HEK293 (cell line): Measurements from ENCODE around the gene CMIP.

ENCODE experiments used
- CTCF ChIA-PET: fragments of 350-600 bp; formaldehyde crosslinking; extraction: SDS; loops from one replicate; lab custom pipeline; 2021; ENCODE audit warnings: antibody characterized with exemption; lab: Yijun Ruan, JAX
- POLR2A ChIA-PET: fragments of 300-600 bp; formaldehyde crosslinking; extraction: SDS; loops from one replicate; lab custom pipeline; 2020; ENCODE audit warnings: antibody characterized with exemption, inconsistent platforms; lab: Yijun Ruan, JAX
- H3K27ac ChIP-seq: fragments of 200-500 bp; sonication (Bioruptor generic); 2 replicates; pipeline ENCODE4 v1.5.1; 2014; ENCODE audit warnings: low read depth, low read length, control low read depth, inconsistent platforms; ENCODE audit errors: extremely low read depth
- H3K36me3 ChIP-seq, 2 experiments: fragments of 200-500 bp in 1 of 2; sonication (Bioruptor generic) in 1 of 2; 1 replicate in 1 of 2; 2 replicates in 1 of 2; pipeline ENCODE4 v1.5.1; 2014 to 2017; ENCODE audit warnings: inconsistent platforms in 2 of 2, low read length in 2 of 2; ENCODE audit not compliant: control insufficient read depth in 2 of 2, insufficient read depth in 1 of 2
- H3K4me1 ChIP-seq: fragments of 200-500 bp; sonication (Bioruptor generic); 2 replicates; pipeline ENCODE4 v1.5.1; 2014; ENCODE audit warnings: mild to moderate bottlenecking, low read length, inconsistent platforms; ENCODE audit not compliant: control insufficient read depth, insufficient read depth
- H3K4me3 ChIP-seq: 2 replicates; pipeline ENCODE4 v1.5.1; 2011; ENCODE audit warnings: low read depth, mild to moderate bottlenecking, control low read depth, low read length, moderate library complexity
- H3K9me3 ChIP-seq: fragments of 200-500 bp; sonication (Bioruptor generic); 2 replicates; pipeline ENCODE4 v1.5.1; 2014; ENCODE audit warnings: low read depth, low read length, inconsistent platforms; ENCODE audit not compliant: control insufficient read depth, insufficient read depth
- BCL11B ChIP-seq: fragments of 450-650 bp; formaldehyde crosslinking; IDR thresholded peaks from 2 replicates; pipeline ENCODE4 v1.5.1; 2016; ENCODE audit warnings: low read depth, missing biosample characterization, missing genetic modification characterization
- IKZF3 ChIP-seq: fragments of 450-650 bp; IDR thresholded peaks from 2 replicates; pipeline ENCODE4 v1.5.0; 2018; ENCODE audit warnings: missing biosample characterization, mild to moderate bottlenecking, missing genetic modification characterization, moderate library complexity
- INSM2 ChIP-seq: fragments of 450-650 bp; formaldehyde crosslinking; IDR thresholded peaks from 2 replicates; pipeline ENCODE4 v1.5.1; 2016; ENCODE audit warnings: missing biosample characterization, missing genetic modification characterization
- KLF9 ChIP-seq: fragments of 450-650 bp; formaldehyde crosslinking; IDR thresholded peaks from 2 replicates; pipeline ENCODE4 v1.5.1; 2016; ENCODE audit warnings: missing biosample characterization, missing genetic modification characterization, low read depth
- MZF1 ChIP-seq: fragments of 450-650 bp; formaldehyde crosslinking; IDR thresholded peaks from 2 replicates; pipeline ENCODE4 v1.5.1; 2017; ENCODE audit warnings: missing biosample characterization, missing genetic modification characterization, borderline replicate concordance
- PRDM1 ChIP-seq: fragments of 450-650 bp; formaldehyde crosslinking; IDR thresholded peaks from 2 replicates; pipeline ENCODE4; 2016; ENCODE audit warnings: missing biosample characterization, missing genetic modification characterization
- PRDM6 ChIP-seq: fragments of 450-650 bp; formaldehyde crosslinking; IDR thresholded peaks from 2 replicates; pipeline ENCODE4 v1.5.1; 2017; ENCODE audit warnings: missing biosample characterization, missing genetic modification characterization
- YY1 ChIP-seq: fragments of 450-650 bp; formaldehyde crosslinking; IDR thresholded peaks from 2 replicates; pipeline ENCODE4 v1.5.1; 2018; ENCODE audit warnings: missing biosample characterization, missing genetic modification characterization
- ZBTB20 ChIP-seq: fragments of 450-650 bp; formaldehyde crosslinking; IDR thresholded peaks from 2 replicates; pipeline ENCODE4 v1.5.1; 2016; ENCODE audit warnings: missing biosample characterization, missing genetic modification characterization
- ZIC2 ChIP-seq: fragments of 450-650 bp; formaldehyde crosslinking; IDR thresholded peaks from 2 replicates; pipeline ENCODE4 v1.5.1; 2016; ENCODE audit warnings: missing biosample characterization, missing genetic modification characterization
- ZNF175 ChIP-seq: fragments of 450-650 bp; formaldehyde crosslinking; IDR thresholded peaks from 2 replicates; pipeline ENCODE4 v1.5.1; 2016; ENCODE audit warnings: missing biosample characterization, missing genetic modification characterization
- ZNF26 ChIP-seq: fragments of 450-650 bp; formaldehyde crosslinking; IDR thresholded peaks from 2 replicates; pipeline ENCODE4 v1.5.1; 2016; ENCODE audit warnings: missing biosample characterization, missing genetic modification characterization
- ZNF341 ChIP-seq: fragments of 450-650 bp; formaldehyde crosslinking; IDR thresholded peaks from 2 replicates; pipeline ENCODE4; 2016; ENCODE audit warnings: low read depth, missing biosample characterization, missing genetic modification characterization
- ZNF354C ChIP-seq: fragments of 450-650 bp; formaldehyde crosslinking; IDR thresholded peaks from 2 replicates; pipeline ENCODE4 v1.5.1; 2016; ENCODE audit warnings: missing biosample characterization, missing genetic modification characterization, low read depth, borderline replicate concordance
- ZNF394 ChIP-seq: fragments of 450-650 bp; formaldehyde crosslinking; IDR thresholded peaks from 2 replicates; pipeline ENCODE4 v1.5.1; 2016; ENCODE audit warnings: missing biosample characterization, missing genetic modification characterization, mild to moderate bottlenecking, moderate library complexity, borderline replicate concordance
- ZNF514 ChIP-seq: fragments of 450-650 bp; formaldehyde crosslinking; IDR thresholded peaks from 2 replicates; pipeline ENCODE4 v1.5.1; 2016; ENCODE audit warnings: missing biosample characterization, missing genetic modification characterization
- ZNF654 ChIP-seq: fragments of 450-650 bp; formaldehyde crosslinking; IDR thresholded peaks from 2 replicates; pipeline ENCODE4 v1.5.1; 2016; ENCODE audit warnings: low read depth, missing biosample characterization, missing genetic modification characterization
- ZNF660 ChIP-seq: fragments of 450-650 bp; IDR thresholded peaks from 2 replicates; pipeline ENCODE4 v1.5.1; 2018; ENCODE audit warnings: missing biosample characterization, mild to moderate bottlenecking, missing genetic modification characterization
- ZNF677 ChIP-seq: fragments of 450-650 bp; IDR thresholded peaks from 2 replicates; pipeline ENCODE4 v1.5.0; 2018; ENCODE audit warnings: missing biosample characterization, mild to moderate bottlenecking, missing genetic modification characterization, moderate library complexity
- ZNF707 ChIP-seq: fragments of 450-650 bp; formaldehyde crosslinking; IDR thresholded peaks from 2 replicates; pipeline ENCODE4 v1.5.1; 2016; ENCODE audit warnings: missing biosample characterization, missing genetic modification characterization
- ZNF785 ChIP-seq: fragments of 450-650 bp; formaldehyde crosslinking; IDR thresholded peaks from 2 replicates; pipeline ENCODE4 v1.5.1; 2016; ENCODE audit warnings: missing biosample characterization, missing genetic modification characterization
- ZNF830 ChIP-seq: fragments of 450-650 bp; IDR thresholded peaks from 2 replicates; pipeline ENCODE4 v1.5.0; 2018; ENCODE audit warnings: missing biosample characterization, missing genetic modification characterization, low read depth, mild to moderate bottlenecking, moderate library complexity
- ZNF843 ChIP-seq: fragments of 450-650 bp; formaldehyde crosslinking; IDR thresholded peaks from 2 replicates; pipeline ENCODE4 v1.5.1; 2016; ENCODE audit warnings: missing biosample characterization, missing genetic modification characterization
- ZSCAN16 ChIP-seq: fragments of 450-650 bp; formaldehyde crosslinking; IDR thresholded peaks from 2 replicates; pipeline ENCODE4 v1.5.1; 2016; ENCODE audit warnings: missing biosample characterization, missing genetic modification characterization

Gene CMIP

GRCh38 chr16:81526935-81527334 lies 82.3 kb downstream of the CMIP start:
- no peak overlapping the region for H3K27ac ChIP-seq
- CTCF ChIA-PET, result interaction anchor here (0.7 kb wide), 1 partner anchor 72 kb away, joined by 3 read pairs; no protein-coding TSS in a partner anchor

GRCh38 chr16:81527477-81528178 lies 83.0 kb downstream of the CMIP start:
- CTCF ChIA-PET, result interaction anchor here (0.6 kb wide), 2 partner anchors 122 to 126 kb away, joined by 3 to 4 read pairs; no protein-coding TSS in a partner anchor
- no peaks in the 10 kb centered on the region for H3K4me1 ChIP-seq
- TF ChIP-seq INSM2, result no peak
- TF ChIP-seq ZNF660, result no peak
- no peak for TF ChIP-seq ZSCAN16 (tag by site-specific recombination)
- no peak for TF ChIP-seq ZNF785 (tag by site-specific recombination)
- no peak for TF ChIP-seq ZBTB20 (tag by site-specific recombination)
- TF ChIP-seq YY1 (tag by site-specific recombination), result no peak
- TF ChIP-seq KLF9 (tag by site-specific recombination), result no peak
- no peak for TF ChIP-seq ZNF707 (tag by site-specific recombination)
- no peak for TF ChIP-seq IKZF3 (tag by site-specific recombination)
- TF ChIP-seq ZNF175 (tag by site-specific recombination), result no peak
- no peak for TF ChIP-seq ZNF677
- no peak for TF ChIP-seq PRDM1 (tag by site-specific recombination)
- no peak for TF ChIP-seq ZNF341 (tag by site-specific recombination)
- no peak for TF ChIP-seq BCL11B (tag by site-specific recombination)
- no peak for TF ChIP-seq ZIC2
- TF ChIP-seq ZNF394 (tag by site-specific recombination), result no peak
- TF ChIP-seq ZNF843 (tag by site-specific recombination), result no peak
- TF ChIP-seq ZNF26 (tag by site-specific recombination), result no peak
- TF ChIP-seq, all 188 proteins: peak for 0
- POLR2A ChIA-PET, result no interaction called here
- H3K4me3 ChIP-seq, result no peak overlapping the region
- no peaks in the 10 kb centered on the region for H3K9me3 ChIP-seq
- no peak overlapping the region for H3K27ac ChIP-seq
- H3K36me3 ChIP-seq, result peaks cover 0 to 4% of the 10 kb centered on the region in 2 experiments; a peak in 1 of 3 replicates

More at GRCh38 chr16:81526935-81527334, 82.3 kb downstream of the CMIP start:
- TF ChIP-seq ZNF830 (tag by site-specific recombination) (no peak), ZNF341 (tag by site-specific recombination) (peak; percentile 41; the same call in 1 of the 2 replicates)
- POLR2A ChIA-PET, result no interaction called here
- H3K9me3 ChIP-seq, result no peaks in the 10 kb centered on the region
- H3K4me1 ChIP-seq, result no peaks in the 10 kb centered on the region
- H3K4me3 ChIP-seq, result no peak overlapping the region
- peaks cover 0 to 4% of the 10 kb centered on the region in 2 experiments; a peak in 1 of 3 replicates for H3K36me3 ChIP-seq

GRCh38 chr16:81528256-81528655 lies 83.6 kb downstream of the CMIP start:
- H3K36me3 ChIP-seq, result peaks cover 0 to 3% of the 10 kb centered on the region in 2 experiments; a peak in 1 of 3 replicates
- H3K9me3 ChIP-seq, result no peaks in the 10 kb centered on the region
- H3K4me3 ChIP-seq, result no peak overlapping the region
- H3K4me1 ChIP-seq, result no peaks in the 10 kb centered on the region
- CTCF ChIA-PET, result no interaction called here
- POLR2A ChIA-PET, result no interaction called here
- no peak overlapping the region for H3K27ac ChIP-seq
- TF ChIP-seq MZF1 (tag by site-specific recombination) (no peak), ZNF654 (tag by site-specific recombination) (no peak), PRDM6 (no peak), ZNF677 (no peak), ZNF514 (no peak), ZNF354C (no peak)
